NCI-H1105 treated with DMSO at 0.1 percent for 48 hours (cell line): ENCODE results near the gene RAD51B.
A peak's percentile ranks its signal among the peaks of the same experiment; 100 is the strongest.

Experiments
- DNase-seq: peaks from one replicate; lab custom pipeline; 2025; lab: John Stamatoyannopoulos, UW

The RAD51B gene

GRCh38 chr14:67900231-67900630 lies 80.7 kb downstream of the RAD51B start:
- DNase-seq, result no peak

- DNase-seq, result no peak
These were observed 88.6 kb downstream of the RAD51B start for GRCh38 chr14:67908052-67908754.

GRCh38 chr14:67911562-67911961 lies 92.0 kb downstream of the RAD51B start:
- DNase-seq, result no peak

- DNase-seq, result no peak
These were observed 96.9 kb downstream of the RAD51B start for GRCh38 chr14:67916430-67916829.

- no peak for DNase-seq
These were observed 97.4 kb downstream of the RAD51B start for GRCh38 chr14:67917006-67917405.

- no peak for DNase-seq
These were observed 99.3 kb downstream of the RAD51B start for GRCh38 chr14:67918838-67919237.

- no peak for DNase-seq
These were observed 99.9 kb downstream of the RAD51B start for GRCh38 chr14:67919259-67920032.

GRCh38 chr14:67926821-67927220 lies 107.2 kb downstream of the RAD51B start:
- no peak for DNase-seq

GRCh38 chr14:67927244-67927643 lies 107.7 kb downstream of the RAD51B start:
- no peak for DNase-seq

- no peak for DNase-seq
These were observed 108.8 kb downstream of the RAD51B start for GRCh38 chr14:67928375-67928774.

GRCh38 chr14:67932708-67933246 lies 113.2 kb downstream of the RAD51B start:
- no peak for DNase-seq

- no peak for DNase-seq
These were observed 113.7 kb downstream of the RAD51B start for GRCh38 chr14:67933266-67933665.

- peak; percentile 84 for DNase-seq
These were observed 114.5 kb downstream of the RAD51B start for GRCh38 chr14:67934087-67934486.

GRCh38 chr14:67934862-67935261 lies 115.3 kb downstream of the RAD51B start:
- no peak for DNase-seq

- no peak for DNase-seq
These were observed 115.8 kb downstream of the RAD51B start for GRCh38 chr14:67935371-67935770.

- DNase-seq, result no peak
These were observed 118.5 kb downstream of the RAD51B start for GRCh38 chr14:67938071-67938470.

- no peak for DNase-seq
These were observed 121.2 kb downstream of the RAD51B start for GRCh38 chr14:67940486-67941455.

GRCh38 chr14:67941456-67942018 lies 122.0 kb downstream of the RAD51B start:
- DNase-seq, result no peak

- no peak for DNase-seq
These were observed 122.6 kb downstream of the RAD51B start for GRCh38 chr14:67942080-67942710.

GRCh38 chr14:67943947-67944346 lies 124.4 kb downstream of the RAD51B start:
- peak; percentile 82 for DNase-seq

GRCh38 chr14:67944605-67945004 lies 125.0 kb downstream of the RAD51B start:
- DNase-seq, result no peak
